ENCODE results near the gene SLC22A4.

The SLC22A4 gene

DNA sequence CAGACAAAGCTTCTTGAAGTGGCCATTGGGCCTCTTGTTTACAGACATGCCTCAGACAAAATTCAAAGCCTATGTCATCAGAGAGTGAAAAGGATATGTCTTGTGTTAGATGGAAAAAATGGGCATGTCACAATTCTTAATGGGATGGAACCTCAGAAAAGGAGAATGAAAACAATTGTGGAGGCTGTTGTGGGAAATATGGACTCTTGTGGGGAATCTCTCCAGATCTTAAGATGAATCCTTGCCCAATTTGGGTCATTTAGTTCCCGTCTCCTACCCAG is 94.8 kb downstream of the SLC22A4 start:
- in situ Hi-C loops (cut with MboI; ENCODE audit: low sequenced_read_pairs) = loop anchor here (25.0 kb wide), 1 partner anchor 448 kb away; the partner anchor contains the start of gene SHROOM1

- in situ Hi-C loops (cut with MboI; ENCODE audit: low sequenced_read_pairs) = loop anchor here (25.0 kb wide), 1 partner anchor 448 kb away; the partner anchor contains the start of gene SHROOM1
Observed at GRCh38 chr5:132389585-132390286, 95.5 kb downstream of the SLC22A4 start.

GRCh38 chr5:132391247-132391646 is 97.1 kb downstream of the SLC22A4 start:
- in situ Hi-C loops (cut with MboI; ENCODE audit: low sequenced_read_pairs) = loop anchor here (25.0 kb wide), 1 partner anchor 446 kb away; the partner anchor contains the start of gene SHROOM1

- in situ Hi-C loops (cut with MboI; ENCODE audit: low sequenced_read_pairs) = loop anchor here (25.0 kb wide), 1 partner anchor 445 kb away; the partner anchor contains the start of gene SHROOM1
Observed at GRCh38 chr5:132391870-132392269, 97.7 kb downstream of the SLC22A4 start.

- in situ Hi-C loops (cut with MboI; ENCODE audit: low sequenced_read_pairs) = loop anchor here (25.0 kb wide), 1 partner anchor 445 kb away; the partner anchor contains the start of gene SHROOM1
Observed at GRCh38 chr5:132392411-132392810, 98.2 kb downstream of the SLC22A4 start.

DNA sequence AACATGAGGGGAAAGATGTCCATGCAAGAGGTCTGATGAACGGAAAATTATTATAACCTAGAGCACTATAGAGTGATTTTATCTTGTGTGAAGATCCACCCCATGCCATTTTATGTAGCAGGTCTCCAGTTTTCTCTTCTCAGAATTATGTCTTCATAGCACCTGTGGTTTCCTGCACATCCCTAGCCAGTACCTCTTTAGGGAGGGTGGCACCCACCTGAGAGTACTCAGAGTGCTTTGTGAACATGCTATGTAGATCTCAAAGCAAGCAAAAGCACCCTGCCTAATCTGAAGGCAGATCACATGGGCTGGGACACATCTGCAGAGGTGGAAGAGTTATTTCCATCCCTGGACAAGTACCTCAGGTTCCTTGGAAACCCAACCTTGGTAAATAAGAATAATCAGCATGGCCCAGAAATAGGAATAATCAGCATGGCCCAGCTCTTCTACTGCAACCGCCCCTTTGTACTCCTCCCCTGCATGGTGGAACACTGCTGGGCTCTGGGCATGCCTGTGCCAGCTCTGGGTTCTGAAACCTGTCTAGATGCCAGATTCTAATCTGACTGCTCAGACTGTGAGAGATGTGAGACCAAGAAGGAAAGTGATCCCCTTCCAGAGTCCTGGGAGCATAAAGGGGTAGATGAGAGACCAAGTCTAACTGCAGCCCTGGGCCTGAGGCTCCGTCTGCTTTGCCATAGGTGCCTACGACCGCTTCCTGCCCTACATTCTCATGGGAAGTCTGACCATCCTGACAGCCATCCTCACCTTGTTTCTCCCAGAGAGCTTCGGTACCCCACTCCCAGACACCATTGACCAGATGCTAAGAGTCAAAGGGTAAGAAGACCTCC is 99.0 kb downstream of the SLC22A4 start:
- in situ Hi-C loops (cut with MboI; ENCODE audit: low sequenced_read_pairs) = loop anchor here (25.0 kb wide), 1 partner anchor 444 kb away; the partner anchor contains the start of gene SHROOM1
